ENCODE data around the gene L1CAM. TPM values are rescaled to one million over a fixed set of nuclear protein-coding genes. Genes with fewer than 3 reads are reported as not detected.

L1CAM gene
- 186 and 313 TPM in 2 replicates for total RNA-seq (2014; rRNA removed; shearing (Covaris generic))

GRCh38 chrX:153885968-153886903, at the start of gene L1CAM:
Gene L1CAM (minus strand): TSS chrX:153886173. CDS start chrX:153875836, 10,337 bp downstream.
- peak; percentile 69 for DNase-seq (ENCODE audit: low read depth)

- no peak for DNase-seq (ENCODE audit: low read depth)
These were observed 49.4 kb upstream of the L1CAM start for GRCh38 chrX:153935326-153935851.

GRCh38 chrX:153934762-153935325, 48.9 kb upstream of the L1CAM start, which contains the start of gene NAA10:
Gene NAA10 (minus strand): TSS chrX:153935037. CDS start chrX:153934904, 133 bp downstream.
- DNase-seq (ENCODE audit: low read depth) = peak; percentile 81

GRCh38 chrX:153934148-153934761, 48.3 kb upstream of the L1CAM start:
- DNase-seq (ENCODE audit: low read depth) = no peak

GRCh38 chrX:153933748-153934147, 47.8 kb upstream of the L1CAM start:
- DNase-seq (ENCODE audit: low read depth) = peak; percentile 67

GRCh38 chrX:153932220-153932915, 46.4 kb upstream of the L1CAM start:
- DNase-seq (ENCODE audit: low read depth) = no peak

- DNase-seq (ENCODE audit: low read depth) = no peak
These were observed 45.8 kb upstream of the L1CAM start for GRCh38 chrX:153931748-153932147.

GRCh38 chrX:153931151-153931550, 45.2 kb upstream of the L1CAM start:
- DNase-seq (ENCODE audit: low read depth) = no peak

- DNase-seq (ENCODE audit: low read depth) = no peak
These were observed 44.3 kb upstream of the L1CAM start for GRCh38 chrX:153930011-153930910.

GRCh38 chrX:153929576-153929975, 43.6 kb upstream of the L1CAM start:
- no peak for DNase-seq (ENCODE audit: low read depth)

- DNase-seq (ENCODE audit: low read depth) = no peak
These were observed 42.9 kb upstream of the L1CAM start for GRCh38 chrX:153928846-153929245.

GRCh38 chrX:153927922-153928760, 42.2 kb upstream of the L1CAM start:
- peak; percentile 99 for DNase-seq (ENCODE audit: low read depth)

GRCh38 chrX:153927672-153927921, 41.6 kb upstream of the L1CAM start:
- no peak for DNase-seq (ENCODE audit: low read depth)

GRCh38 chrX:153926858-153927671, 41.1 kb upstream of the L1CAM start:
- DNase-seq (ENCODE audit: low read depth) = peak; percentile 64

- DNase-seq (ENCODE audit: low read depth) = no peak
These were observed 40.5 kb upstream of the L1CAM start for GRCh38 chrX:153926552-153926857.

- DNase-seq (ENCODE audit: low read depth) = no peak
These were observed 40.0 kb upstream of the L1CAM start, which contains the start of gene ARHGAP4 for GRCh38 chrX:153925739-153926551. Gene ARHGAP4 (minus strand): TSS chrX:153926264. CDS start chrX:153926202, 62 bp downstream.

GRCh38 chrX:153925387-153925738, 39.4 kb upstream of the L1CAM start:
- no peak for DNase-seq (ENCODE audit: low read depth)

- DNase-seq (ENCODE audit: low read depth) = peak; percentile 72
These were observed 38.3 kb upstream of the L1CAM start for GRCh38 chrX:153924149-153924861.
